NCI-H748 treated with DMSO at 0.1 percent for 48 hours (cell line): Measurements from ENCODE around the gene NFKB2.
A peak's percentile ranks its signal among the peaks of the same experiment; 100 is the strongest.

Experiments
- DNase-seq: peaks from one replicate; lab custom pipeline; 2025; lab: John Stamatoyannopoulos, UW

NFKB2 gene

GRCh38 chr10:102394801-102395399 is 605 bp upstream of the NFKB2 start:
- no peak for DNase-seq

DNA sequence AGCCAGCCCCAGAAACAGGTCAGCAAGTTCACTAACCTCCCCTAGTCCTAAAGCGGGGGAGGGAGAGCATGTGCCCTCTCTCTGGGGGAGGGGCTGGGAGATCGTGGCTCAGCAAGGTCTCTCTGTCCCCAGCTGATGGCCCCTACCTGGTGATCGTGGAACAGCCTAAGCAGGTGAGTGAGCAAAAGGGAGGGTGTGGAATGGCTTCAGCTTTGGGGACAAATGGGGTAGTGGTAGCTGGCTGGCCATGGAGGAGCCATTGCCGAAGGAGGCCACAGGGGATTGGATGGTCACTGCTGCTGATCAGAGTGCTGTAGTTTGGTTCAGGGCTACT is 779 bp downstream of the NFKB2 start:
- DNase-seq = no peak

DNA sequence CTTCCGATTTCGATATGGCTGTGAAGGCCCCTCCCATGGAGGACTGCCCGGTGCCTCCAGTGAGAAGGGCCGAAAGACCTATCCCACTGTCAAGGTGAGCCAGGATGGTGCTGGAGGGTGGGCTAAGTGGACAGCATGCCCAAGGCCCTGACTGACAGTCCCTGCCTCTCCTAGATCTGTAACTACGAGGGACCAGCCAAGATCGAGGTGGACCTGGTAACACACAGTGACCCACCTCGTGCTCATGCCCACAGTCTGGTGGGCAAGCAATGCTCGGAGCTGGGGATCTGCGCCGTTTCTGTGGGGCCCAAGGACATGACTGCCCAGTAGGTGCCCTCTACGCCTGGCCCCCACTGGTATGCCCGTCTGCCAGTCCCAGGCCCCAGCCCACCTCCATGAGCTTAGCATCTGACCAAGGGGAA is 1.2 kb downstream of the NFKB2 start:
- DNase-seq = no peak

DNA sequence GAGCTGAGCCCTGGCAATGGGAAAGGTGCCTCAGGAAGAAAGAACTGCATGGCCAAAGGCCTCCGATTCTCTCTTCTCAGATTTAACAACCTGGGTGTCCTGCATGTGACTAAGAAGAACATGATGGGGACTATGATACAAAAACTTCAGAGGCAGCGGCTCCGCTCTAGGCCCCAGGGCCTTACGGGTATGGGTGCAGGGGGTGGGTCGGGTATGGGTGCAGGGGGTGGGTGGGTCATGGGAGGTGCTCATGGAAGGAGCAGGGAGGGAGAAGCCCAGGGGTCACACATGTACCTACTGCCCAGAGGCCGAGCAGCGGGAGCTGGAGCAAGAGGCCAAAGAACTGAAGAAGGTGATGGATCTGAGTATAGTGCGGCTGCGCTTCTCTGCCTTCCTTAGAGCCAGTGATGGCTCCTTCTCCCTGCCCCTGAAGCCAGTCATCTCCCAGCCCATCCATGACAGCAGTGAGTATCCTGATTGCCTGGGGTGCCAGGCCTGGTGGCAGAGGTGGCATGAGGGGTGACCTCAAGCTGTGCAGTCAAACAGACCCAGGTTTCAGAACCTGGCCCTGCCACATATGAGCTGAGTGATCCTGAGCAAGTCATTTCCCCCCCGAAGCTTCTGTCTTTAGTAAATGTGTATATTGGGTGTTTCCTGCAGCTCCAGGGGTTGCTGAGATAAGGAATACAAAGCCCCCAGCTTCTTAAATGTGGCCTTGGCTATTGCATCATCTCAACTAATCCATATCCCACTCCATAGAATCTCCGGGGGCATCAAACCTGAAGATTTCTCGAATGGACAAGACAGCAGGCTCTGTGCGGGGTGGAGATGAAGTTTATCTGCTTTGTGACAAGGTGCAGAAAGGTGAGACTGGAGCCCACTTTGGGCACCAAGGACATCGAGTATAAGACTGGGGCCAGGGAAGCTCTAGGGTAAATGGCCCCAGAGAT is 2.0 kb downstream of the NFKB2 start:
- no peak for DNase-seq

DNA sequence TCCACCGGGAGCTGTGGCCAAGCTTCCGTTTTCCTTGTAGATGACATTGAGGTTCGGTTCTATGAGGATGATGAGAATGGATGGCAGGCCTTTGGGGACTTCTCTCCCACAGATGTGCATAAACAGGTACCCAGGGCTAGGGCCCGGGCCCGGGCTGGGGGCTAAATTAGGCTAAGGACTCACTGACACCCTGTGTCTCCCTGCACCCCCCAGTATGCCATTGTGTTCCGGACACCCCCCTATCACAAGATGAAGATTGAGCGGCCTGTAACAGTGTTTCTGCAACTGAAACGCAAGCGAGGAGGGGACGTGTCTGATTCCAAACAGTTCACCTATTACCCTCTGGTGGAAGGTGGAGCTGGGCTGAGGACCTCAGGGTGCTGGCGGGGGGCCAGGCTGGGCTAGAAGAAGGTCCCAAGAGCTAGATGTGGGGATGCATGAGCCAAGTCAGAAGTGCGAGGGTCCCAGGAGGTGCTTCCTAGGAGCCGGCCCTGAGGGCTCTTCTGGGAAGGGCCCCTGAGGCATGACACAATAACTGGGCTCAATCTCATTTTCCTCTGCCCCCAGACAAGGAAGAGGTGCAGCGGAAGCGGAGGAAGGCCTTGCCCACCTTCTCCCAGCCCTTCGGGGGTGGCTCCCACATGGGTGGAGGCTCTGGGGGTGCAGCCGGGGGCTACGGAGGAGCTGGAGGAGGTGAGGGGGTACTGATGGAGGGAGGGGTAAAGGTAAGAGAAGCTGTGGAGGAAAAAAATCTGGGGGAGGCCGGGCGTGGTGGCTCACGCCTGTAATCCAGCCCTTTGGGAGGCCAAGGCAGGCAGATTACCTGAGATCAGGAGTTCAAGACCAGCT is 2.9 kb downstream of the NFKB2 start:
- DNase-seq = no peak

GRCh38 chr10:102399217-102400021 is 3.9 kb downstream of the NFKB2 start:
- DNase-seq = peak; percentile 52

DNA sequence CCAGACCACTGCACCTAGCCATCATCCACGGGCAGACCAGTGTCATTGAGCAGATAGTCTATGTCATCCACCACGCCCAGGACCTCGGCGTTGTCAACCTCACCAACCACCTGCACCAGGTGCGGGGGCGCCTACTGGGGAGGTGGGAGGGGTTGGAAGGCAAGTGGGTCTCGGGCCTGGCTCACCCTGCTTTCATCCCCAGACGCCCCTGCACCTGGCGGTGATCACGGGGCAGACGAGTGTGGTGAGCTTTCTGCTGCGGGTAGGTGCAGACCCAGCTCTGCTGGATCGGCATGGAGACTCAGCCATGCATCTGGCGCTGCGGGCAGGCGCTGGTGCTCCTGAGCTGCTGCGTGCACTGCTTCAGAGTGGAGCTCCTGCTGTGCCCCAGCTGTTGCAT is 4.6 kb downstream of the NFKB2 start:
- DNase-seq = no peak

DNA sequence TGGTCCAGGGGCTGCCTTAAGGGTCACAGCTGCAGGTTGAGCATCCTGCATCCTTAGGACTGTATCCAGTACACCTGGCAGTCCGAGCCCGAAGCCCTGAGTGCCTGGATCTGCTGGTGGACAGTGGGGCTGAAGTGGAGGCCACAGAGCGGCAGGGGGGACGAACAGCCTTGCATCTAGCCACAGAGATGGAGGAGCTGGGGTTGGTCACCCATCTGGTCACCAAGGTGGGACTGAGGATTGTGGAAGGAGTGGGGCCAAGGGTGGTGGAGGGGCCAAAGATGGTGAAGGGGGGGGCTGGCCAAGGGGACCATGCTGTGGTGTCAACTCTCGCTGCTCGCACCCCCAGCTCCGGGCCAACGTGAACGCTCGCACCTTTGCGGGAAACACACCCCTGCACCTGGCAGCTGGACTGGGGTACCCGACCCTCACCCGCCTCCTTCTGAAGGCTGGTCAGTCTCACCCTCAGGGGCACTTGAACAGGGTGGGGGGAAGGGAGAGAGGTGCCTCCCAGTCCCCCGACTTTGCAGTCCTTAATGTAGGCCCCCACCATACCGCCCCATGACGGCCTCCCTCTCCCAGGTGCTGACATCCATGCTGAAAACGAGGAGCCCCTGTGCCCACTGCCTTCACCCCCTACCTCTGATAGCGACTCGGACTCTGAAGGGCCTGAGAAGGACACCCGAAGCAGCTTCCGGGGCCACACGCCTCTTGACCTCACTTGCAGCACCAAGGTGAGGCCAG is 5.3 kb downstream of the NFKB2 start:
- DNase-seq = no peak

DNA sequence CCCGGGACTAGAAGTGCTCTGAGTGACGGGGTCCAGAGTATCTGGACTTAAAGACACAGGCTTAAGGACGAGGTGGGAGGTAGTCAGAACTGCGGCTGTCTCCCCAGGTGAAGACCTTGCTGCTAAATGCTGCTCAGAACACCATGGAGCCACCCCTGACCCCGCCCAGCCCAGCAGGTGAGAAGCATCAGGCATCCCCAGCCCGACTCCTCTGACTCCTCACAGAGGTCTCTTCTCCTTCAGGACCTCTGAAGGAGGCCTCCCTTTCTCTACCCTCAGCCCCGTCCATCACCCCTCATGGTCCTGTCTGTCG is 5.8 kb downstream of the NFKB2 start:
- DNase-seq = no peak

DNA sequence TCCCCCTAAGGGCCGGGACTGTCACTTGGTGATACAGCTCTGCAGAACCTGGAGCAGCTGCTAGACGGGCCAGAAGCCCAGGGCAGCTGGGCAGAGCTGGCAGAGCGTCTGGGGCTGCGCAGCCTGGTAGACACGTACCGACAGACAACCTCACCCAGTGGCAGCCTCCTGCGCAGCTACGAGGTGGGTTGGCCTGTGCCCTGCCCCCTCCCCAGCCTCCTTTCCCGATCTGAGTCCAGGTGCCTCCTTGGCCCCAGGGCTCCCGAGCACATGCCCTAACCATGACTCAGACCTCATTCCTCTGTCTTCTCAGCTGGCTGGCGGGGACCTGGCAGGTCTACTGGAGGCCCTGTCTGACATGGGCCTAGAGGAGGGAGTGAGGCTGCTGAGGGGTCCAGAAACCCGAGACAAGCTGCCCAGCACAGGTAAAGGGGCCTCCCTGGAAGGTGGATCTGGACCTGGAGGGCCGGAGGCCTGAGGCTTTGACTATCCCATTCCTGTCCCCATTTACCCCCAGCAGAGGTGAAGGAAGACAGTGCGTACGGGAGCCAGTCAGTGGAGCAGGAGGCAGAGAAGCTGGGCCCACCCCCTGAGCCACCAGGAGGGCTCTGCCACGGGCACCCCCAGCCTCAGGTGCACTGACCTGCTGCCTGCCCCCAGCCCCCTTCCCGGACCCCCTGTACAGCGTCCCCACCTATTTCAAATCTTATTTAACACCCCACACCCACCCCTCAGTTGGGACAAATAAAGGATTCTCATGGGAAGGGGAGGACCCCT is 6.4 kb downstream of the NFKB2 start:
- no peak for DNase-seq

DNA sequence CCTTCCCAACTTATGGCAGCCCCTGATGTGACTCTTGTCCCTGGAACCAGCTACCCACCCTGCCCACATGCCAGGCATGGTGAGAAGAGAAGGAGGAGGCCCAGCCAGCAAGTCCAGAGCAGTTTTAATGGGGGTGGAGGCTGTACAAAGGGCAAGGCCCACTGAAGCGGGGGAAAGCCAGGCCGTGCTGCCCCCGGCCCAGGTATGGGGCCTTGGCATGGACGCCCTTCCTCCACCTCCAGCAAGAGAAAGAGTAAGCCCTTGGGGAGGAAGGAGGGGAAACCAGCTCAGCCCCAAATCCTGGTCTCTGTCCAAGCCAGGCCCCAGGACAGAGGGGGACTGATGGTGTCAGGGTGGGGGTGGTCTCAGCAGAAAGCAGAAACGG is 7.0 kb downstream of the NFKB2 start:
- DNase-seq = no peak

DNA sequence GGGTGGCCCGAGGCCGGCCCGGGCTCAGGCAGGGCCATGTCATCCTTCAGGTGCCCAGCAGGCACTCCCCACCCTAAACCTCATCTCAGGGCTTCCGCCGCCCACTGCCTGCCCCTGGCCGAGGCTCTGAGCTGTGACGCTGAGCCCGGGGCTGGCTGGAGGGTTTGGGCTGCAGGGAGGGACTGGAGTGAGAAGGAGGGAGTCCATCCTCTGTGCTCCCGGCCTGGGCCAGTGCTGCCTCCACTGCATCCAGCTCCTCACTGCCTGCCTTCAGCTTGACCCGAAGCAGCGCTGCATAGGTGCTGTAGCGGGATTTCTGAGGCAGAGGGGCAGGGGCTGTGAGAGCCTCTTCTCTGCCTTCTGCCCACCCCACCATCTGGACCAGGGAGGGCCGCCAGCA is 7.6 kb downstream of the NFKB2 start:
- DNase-seq = no peak

GRCh38 chr10:102404361-102405107 is 9.0 kb downstream of the NFKB2 start:
- no peak for DNase-seq

GRCh38 chr10:102405108-102405571 is 9.6 kb downstream of the NFKB2 start:
- DNase-seq = no peak

GRCh38 chr10:102405632-102406031 is 10.1 kb downstream of the NFKB2 start:
- no peak for DNase-seq

- DNase-seq = no peak
Observed at GRCh38 chr10:102406815-102407214, 11.3 kb downstream of the NFKB2 start.

- DNase-seq = no peak
Observed at GRCh38 chr10:102407425-102408130, 12.1 kb downstream of the NFKB2 start.

GRCh38 chr10:102408131-102408727 is 12.7 kb downstream of the NFKB2 start:
- no peak for DNase-seq
